NCI-H2227 (cell line): Measurements from ENCODE around the gene EPHB2.
"Not testable (repeated sequence)": the region's sequence is repeated elsewhere in the genome, so short reads cannot be mapped to it uniquely, and the experiment has no call there.

Experiments
- DNase-seq: peaks from one replicate; lab custom pipeline; 2025; ENCODE audit not compliant: unreplicated experiment; lab: John Stamatoyannopoulos, UW

The EPHB2 gene

GRCh38 chr1:22689505-22689904, 21.1 kb upstream of the EPHB2 start:
- DNase-seq, result no peak

- no peak for DNase-seq
Measured at GRCh38 chr1:22691031-22691753, 19.4 kb upstream of the EPHB2 start.

GRCh38 chr1:22694172-22694571, 16.5 kb upstream of the EPHB2 start:
- DNase-seq, result no peak

- no peak for DNase-seq
Measured at GRCh38 chr1:22696610-22697009, 14.0 kb upstream of the EPHB2 start.

- no peak for DNase-seq
Measured at GRCh38 chr1:22697980-22698379, 12.7 kb upstream of the EPHB2 start.

- DNase-seq, result no peak
Measured at GRCh38 chr1:22699681-22700520, 10.7 kb upstream of the EPHB2 start.

GRCh38 chr1:22702296-22703085, 8.1 kb upstream of the EPHB2 start:
- no peak for DNase-seq

GRCh38 chr1:22704440-22705067, 6.1 kb upstream of the EPHB2 start:
- DNase-seq, result peak; percentile 86

GRCh38 chr1:22705586-22705985, 5.1 kb upstream of the EPHB2 start:
- DNase-seq, result no peak

GRCh38 chr1:22706100-22706499, 4.5 kb upstream of the EPHB2 start:
- DNase-seq, result not testable (repeated sequence)

- no peak for DNase-seq
Measured at GRCh38 chr1:22708777-22709176, 1.9 kb upstream of the EPHB2 start.

- DNase-seq, result no peak
Measured at GRCh38 chr1:22709227-22709626, 1.4 kb upstream of the EPHB2 start.

GRCh38 chr1:22709891-22710700, 543 bp upstream of the EPHB2 start:
- DNase-seq, result peak; percentile 84

- DNase-seq, result peak; percentile 60
Measured at GRCh38 chr1:22711071-22711470, 432 bp downstream of the EPHB2 start.

- DNase-seq, result no peak
Measured at GRCh38 chr1:22711591-22712501, 1.2 kb downstream of the EPHB2 start.

- DNase-seq, result no peak
Measured at GRCh38 chr1:22712502-22713271, 2.0 kb downstream of the EPHB2 start.

GRCh38 chr1:22714455-22714854, 3.8 kb downstream of the EPHB2 start:
- no peak for DNase-seq

GRCh38 chr1:22717037-22717760, 6.6 kb downstream of the EPHB2 start:
- no peak for DNase-seq
